Measurements from ENCODE around the gene FGF1. TPM values are rescaled to one million over a fixed set of nuclear protein-coding genes. Genes with fewer than 3 reads are reported as not detected.

The FGF1 gene
- total and polyA plus RNA-seq, 2 of the 4 experiments (the other 2 are of a cell fraction) = 7.6 to 7.7 TPM

- dilution Hi-C loops (cut with HindIII; ENCODE audit: low sequenced_read_pairs, unreplicated experiment) (no loop called here), intact Hi-C loops (cut with micrococcal nuclease) (no loop called here), in situ Hi-C loops (cut with MboI; ENCODE audit: low sequenced_read_pairs) (no loop called here)
- no peak overlapping the region for H4K8ac ChIP-seq (ENCODE audit: low read depth in 2 of 2, low read length in 2 of 2)
- ChIA-PET POLR2A (ENCODE audit: unreplicated experiment) (interaction anchor here (0.6 kb wide), 1 partner anchor 508 kb away, joined by 15 read pairs; no protein-coding TSS in a partner anchor), CTCF (interaction anchor here (0.7 to 1.3 kb wide), 3 partner anchors 15 to 257 kb away, joined by 3 to 9 read pairs (median 3); no protein-coding TSS in a partner anchor)
- no peaks in the 10 kb centered on the region for H3K79me1 ChIP-seq (ENCODE audit: low read depth in 1 of 2, low read length in 2 of 2)
- ATAC-seq (ENCODE audit: low read depth) = no peak
- H2BK20ac ChIP-seq (ENCODE audit: low read depth, low read length) = peak overlapping the region; percentile 65; the same call in 1 of the 2 replicates
- no peaks in the 10 kb centered on the region for H3K27me3 ChIP-seq (ENCODE audit: control insufficient read depth, insufficient read depth, low read length)
- no peak overlapping the region for H3K56ac ChIP-seq (ENCODE audit: extremely low read depth, insufficient read depth, low read length)
- H4K5ac ChIP-seq (ENCODE audit: low read depth, low read length) = no peak overlapping the region
- H3K18ac ChIP-seq (ENCODE audit: low read depth, low read length) = no peak overlapping the region
- peak overlapping the region; percentile 38; the same call in 1 of the 3 replicates for H2BK15ac ChIP-seq (ENCODE audit: low read depth, low read length)
- no peak overlapping the region for H4K91ac ChIP-seq (ENCODE audit: insufficient read depth, low read depth, low read length)
- H3K4me1 ChIP-seq (ENCODE audit: control insufficient read depth, insufficient read depth, low read length) = peaks cover 23% of the 10 kb centered on the region
- 0 out of 2 replicates have a peak overlapping the region, but pooled peaks have one; percentile 8 for H3K4ac ChIP-seq (ENCODE audit: low read depth, low read length)
- no peak overlapping the region for H2BK5ac ChIP-seq (ENCODE audit: low read depth, low read length, poor library complexity, severe bottlenecking)
- H3K14ac ChIP-seq (replicated peaks; ENCODE audit: low read depth, low read length) = no peak overlapping the region
- H3K9me1 ChIP-seq (ENCODE audit: insufficient read depth, low read length) = peaks cover 3% of the 10 kb centered on the region
- no peak overlapping the region for H2AFZ ChIP-seq (replicated peaks; ENCODE audit: low read length, poor library complexity)
- no peak overlapping the region for H2AK5ac ChIP-seq (ENCODE audit: low read depth, low read length)
- H3K27ac ChIP-seq (ENCODE audit: insufficient read depth, low read length) = no peak overlapping the region
- no peak for DNase-seq
- 90% methylated on average over 2 of the region's 9 CpGs; no CpG with 5 or more reads in 1 of the 2 experiments for WGBS, 2 experiments (ENCODE audit: extremely low coverage in 2 of 2, insufficient read length in 1 of 2)
- H3K9me3 ChIP-seq (ENCODE audit: control insufficient read depth, insufficient read depth, low read length) = no peaks in the 10 kb centered on the region
- TF ChIP-seq POLR2A (IDR thresholded peaks at IDR 0.05; ENCODE audit: low read depth, low read length) (no peak), NFE2L2 (IDR thresholded peaks at IDR 0.05; ENCODE audit: low read depth, low read length) (no peak), ELK1 (IDR thresholded peaks at IDR 0.05; ENCODE audit: borderline replicate concordance, low read depth, low read length) (no peak), MAZ (IDR thresholded peaks at IDR 0.05; ENCODE audit: borderline replicate concordance, low read depth, low read length) (no peak), MAFK (IDR thresholded peaks at IDR 0.05; ENCODE audit: low read depth, low read length) (no peak), CEBPB (IDR thresholded peaks at IDR 0.05; ENCODE audit: low read depth, low read length) (no peak), RFX5 (IDR thresholded peaks at IDR 0.05; ENCODE audit: low read depth, low read length) (no peak), RAD21 (IDR thresholded peaks at IDR 0.05; ENCODE audit: low read length) (no peak)
- H2AK9ac ChIP-seq (replicated peaks; ENCODE audit: low read depth, low read length, poor library complexity) = no peak overlapping the region
- H3K9ac ChIP-seq (ENCODE audit: low read depth, low read length) = no peak overlapping the region
- H3K4me2 ChIP-seq (ENCODE audit: low read depth, low read length) = no peak overlapping the region
- no peak overlapping the region for H3K4me3 ChIP-seq (ENCODE audit: insufficient read depth, low read depth, low read length)
- H3K36me3 ChIP-seq (ENCODE audit: control insufficient read depth, insufficient read depth, low read length) = no peaks in the 10 kb centered on the region
- H2BK120ac ChIP-seq (ENCODE audit: low read depth, low read length) = no peak overlapping the region
- H4K20me1 ChIP-seq (ENCODE audit: insufficient read depth, low read length) = no peaks in the 10 kb centered on the region
- H3K23ac ChIP-seq (ENCODE audit: low read depth, low read length) = no peak overlapping the region
- BruUV-seq (replicated peaks) = no TSS peak
These were observed 45.4 kb downstream of the FGF1 start for GRCh38 chr5:142640316-142641005.
